Smooth muscle cell (in vitro differentiated cells): ENCODE results near the gene CCDC136. TPM values are rescaled to one million over a fixed set of nuclear protein-coding genes. Genes with fewer than 3 reads are reported as not detected.

ENCODE experiments used
- DNase-seq: peaks from one replicate; lab custom pipeline; 2025; ENCODE audit not compliant: unreplicated experiment; lab: John Stamatoyannopoulos, UW
- H2AFZ ChIP-seq: fragments of 200-600 bp; sonication (generic); 2 replicates; pipeline ENCODE4 v1.6.0; 2016; ENCODE audit warnings: antibody characterized with exemption, low read depth, mild to moderate bottlenecking
- H3F3A ChIP-seq: fragments of 200-600 bp; sonication (generic); 2 replicates; pipeline ENCODE4 v1.6.0; 2017; ENCODE audit warnings: antibody characterized with exemption, low read depth
- H3K27ac ChIP-seq: fragments of 200-600 bp; sonication (generic); 2 replicates; pipeline ENCODE4 v1.5.1; 2016; ENCODE audit warnings: low read depth, mild to moderate bottlenecking
- H3K27me3 ChIP-seq: fragments of 200-600 bp; sonication (generic); 2 replicates; pipeline ENCODE4 v1.6.1; 2016; ENCODE audit warnings: low read depth, mild to moderate bottlenecking
- H3K36me3 ChIP-seq: fragments of 200-600 bp; sonication (generic); 2 replicates; pipeline ENCODE4 v1.5.1; 2016; ENCODE audit warnings: low read depth
- H3K4me1 ChIP-seq: fragments of 200-600 bp; sonication (generic); 2 replicates; pipeline ENCODE4 v1.5.1; 2016; ENCODE audit warnings: low read depth
- H3K4me2 ChIP-seq: fragments of 200-600 bp; sonication (generic); 2 replicates; pipeline ENCODE4 v1.6.0; 2016; ENCODE audit warnings: mild to moderate bottlenecking
- H3K4me3 ChIP-seq: fragments of 200-600 bp; sonication (generic); 2 replicates; pipeline ENCODE4 v1.5.1; 2016; ENCODE audit warnings: mild to moderate bottlenecking
- H3K79me2 ChIP-seq: fragments of 200-600 bp; sonication (generic); 2 replicates; pipeline ENCODE4 v1.6.0; 2016; ENCODE audit warnings: low read depth, mild to moderate bottlenecking
- H3K9ac ChIP-seq: fragments of 200-600 bp; sonication (generic); 2 replicates; pipeline ENCODE4 v1.6.0; 2016; ENCODE audit warnings: low read depth
- H3K9me3 ChIP-seq: fragments of 200-600 bp; sonication (generic); replicated peaks from 2 replicates; pipeline ENCODE4 v1.5.1; 2016; ENCODE audit warnings: low read depth
- H4K20me1 ChIP-seq: fragments of 200-600 bp; sonication (generic); 2 replicates; pipeline ENCODE4 v1.6.0; 2016; ENCODE audit warnings: low read depth
- CTCF ChIP-seq: fragments of 200-600 bp; sonication (generic); IDR thresholded peaks from 2 replicates; pipeline ENCODE4 v1.5.1; 2017; ENCODE audit warnings: borderline replicate concordance, mild to moderate bottlenecking, antibody characterized with exemption; ENCODE audit not compliant: insufficient read depth, poor library complexity, severe bottlenecking
- WGBS: methylation state at CpG from one replicate; pipeline ENCODE4 v1.1.7; 2016; ENCODE audit warnings: low lambda C conversion rate; 5-methylcytosine and 5-hydroxymethylcytosine counted together
- polyA plus RNA-seq: library from polyadenylated mRNA; unstranded; fragments of >200 nt; fragmentation: Nextera tagmentation; extraction: Ambion mirVana; gene quantifications from 2 replicates; pipeline ENCODE4 v1.2.1, GENCODE V29; 2016
- total RNA-seq: library from RNA; depleted of rRNA; stranded (reverse); fragments of >200 nt; gene quantifications from 2 replicates; pipeline ENCODE4 v1.2.3, GENCODE V29; 2014

CCDC136 gene
- total and polyA plus RNA-seq, 2 experiments from 2014 or later, result 2.7 to 3.1 TPM

- H3K27ac ChIP-seq, result no peak overlapping the region
- peaks cover 49% of the 10 kb centered on the region for H4K20me1 ChIP-seq
- peaks cover 26% of the 10 kb centered on the region for H3K36me3 ChIP-seq
Measured at GRCh38 chr7:128774029-128774689, 17.6 kb upstream of the CCDC136 start.

GRCh38 chr7:128774921-128775320, 16.8 kb upstream of the CCDC136 start:
- no peak for DNase-seq
- no peak overlapping the region for H2AFZ ChIP-seq
- H3K4me3 ChIP-seq, result no peak overlapping the region
- H3K4me2 ChIP-seq, result no peak overlapping the region
- no peak overlapping the region for H3K27ac ChIP-seq
- no peaks in the 10 kb centered on the region for H3K4me1 ChIP-seq
- TF ChIP-seq CTCF, result no peak
- H3K27me3 ChIP-seq, result no peaks in the 10 kb centered on the region
- H3K36me3 ChIP-seq, result peaks cover 20% of the 10 kb centered on the region
- 95% methylated on average over 7 of the region's 7 CpGs for WGBS
- H3F3A ChIP-seq, result peaks cover 43% of the 10 kb centered on the region
- H3K9me3 ChIP-seq, result peaks cover 6% of the 10 kb centered on the region
- H3K9ac ChIP-seq, result no peak overlapping the region
- no peaks in the 10 kb centered on the region for H3K79me2 ChIP-seq
- peaks cover 42% of the 10 kb centered on the region for H4K20me1 ChIP-seq

More at GRCh38 chr7:128774029-128774689, 17.6 kb upstream of the CCDC136 start:
- H3K4me1 ChIP-seq, result no peaks in the 10 kb centered on the region
- H3K9me3 ChIP-seq, result peaks cover 6% of the 10 kb centered on the region
- 94% methylated on average over 13 of the region's 13 CpGs for WGBS
- H3K9ac ChIP-seq, result no peak overlapping the region
- no peak for TF ChIP-seq CTCF
- H3F3A ChIP-seq, result peaks cover 43% of the 10 kb centered on the region
- no peaks in the 10 kb centered on the region for H3K27me3 ChIP-seq
- no peak overlapping the region for H2AFZ ChIP-seq
- no peak overlapping the region for H3K4me3 ChIP-seq
- DNase-seq, result no peak
- no peaks in the 10 kb centered on the region for H3K79me2 ChIP-seq
- no peak overlapping the region for H3K4me2 ChIP-seq

- DNase-seq, result no peak
- no peaks in the 10 kb centered on the region for H3K79me2 ChIP-seq
- H2AFZ ChIP-seq, result no peak within 1 kb of the TSS
- H3K4me3 ChIP-seq, result no peak within 1 kb of the TSS
- no peak within 1 kb of the TSS for H3K4me2 ChIP-seq
- WGBS, result 98% methylated on average over 4 of the region's 4 CpGs
- no peak within 1 kb of the TSS for H3K9ac ChIP-seq
- H3K27ac ChIP-seq, result no peak within 1 kb of the TSS
- H4K20me1 ChIP-seq, result peaks cover 32% of the 10 kb centered on the region
- H3K9me3 ChIP-seq, result peaks cover 6% of the 10 kb centered on the region
- no peak for TF ChIP-seq CTCF
- no peaks in the 10 kb centered on the region for H3K27me3 ChIP-seq
- H3F3A ChIP-seq, result peaks cover 36% of the 10 kb centered on the region
- peaks cover 15% of the 10 kb centered on the region for H3K36me3 ChIP-seq
- H3K4me1 ChIP-seq, result no peaks in the 10 kb centered on the region
Measured at GRCh38 chr7:128775744-128776474, 15.9 kb upstream of the CCDC136 start, which contains the start of gene OPN1SW. Gene OPN1SW (minus strand): TSS chr7:128775794. CDS start chr7:128775781, 13 bp downstream.
